NCI-H2227 treated with DMSO at 0.1 percent for 48 hours (cell line): ENCODE data around the gene HSPB8.

ENCODE experiments used
- DNase-seq: peaks from one replicate; lab custom pipeline; 2025; lab: John Stamatoyannopoulos, UW

Gene HSPB8

GRCh38 chr12:119178544-119179334 is at the start of gene HSPB8:
HSPB8 (plus strand) TSS chr12:119178931; CDS start chr12:119179313, 382 bp downstream.
- DNase-seq: peak; percentile 55

- DNase-seq: no peak
These were observed 48.8 kb upstream of the HSPB8 start for GRCh38 chr12:119129827-119130434.

GRCh38 chr12:119130523-119130922 is 48.2 kb upstream of the HSPB8 start:
- DNase-seq: no peak

GRCh38 chr12:119134284-119135072 is 44.3 kb upstream of the HSPB8 start:
- DNase-seq: no peak

GRCh38 chr12:119136811-119137410 is 41.8 kb upstream of the HSPB8 start:
- no peak for DNase-seq

GRCh38 chr12:119139448-119139847 is 39.3 kb upstream of the HSPB8 start:
- DNase-seq: no peak

- no peak for DNase-seq
These were observed 33.4 kb upstream of the HSPB8 start for GRCh38 chr12:119145367-119145766.

GRCh38 chr12:119147847-119148448 is 30.8 kb upstream of the HSPB8 start:
- DNase-seq: no peak

- no peak for DNase-seq
These were observed 29.5 kb upstream of the HSPB8 start for GRCh38 chr12:119149270-119149669.

- DNase-seq: no peak
These were observed 27.2 kb upstream of the HSPB8 start for GRCh38 chr12:119151445-119152026.

GRCh38 chr12:119153477-119154434 is 25.0 kb upstream of the HSPB8 start:
- DNase-seq: no peak

- DNase-seq: no peak
These were observed 24.3 kb upstream of the HSPB8 start for GRCh38 chr12:119154435-119154818.

GRCh38 chr12:119156401-119157044 is 22.2 kb upstream of the HSPB8 start:
- no peak for DNase-seq

GRCh38 chr12:119157528-119157927 is 21.2 kb upstream of the HSPB8 start:
- DNase-seq: no peak

- no peak for DNase-seq
These were observed 20.8 kb upstream of the HSPB8 start for GRCh38 chr12:119157978-119158377.

GRCh38 chr12:119158402-119158801 is 20.3 kb upstream of the HSPB8 start:
- no peak for DNase-seq

GRCh38 chr12:119159844-119160243 is 18.9 kb upstream of the HSPB8 start:
- no peak for DNase-seq

GRCh38 chr12:119167902-119168301 is 10.8 kb upstream of the HSPB8 start:
- no peak for DNase-seq

GRCh38 chr12:119168721-119169120 is 10.0 kb upstream of the HSPB8 start:
- no peak for DNase-seq

GRCh38 chr12:119169150-119169549 is 9.6 kb upstream of the HSPB8 start:
- no peak for DNase-seq
